GM19035 (cell line): ENCODE results near the gene BEGAIN.
"Not testable (repeated sequence)": the region's sequence is repeated elsewhere in the genome, so short reads cannot be mapped to it uniquely, and the experiment has no call there.

Experiments
- ATAC-seq: cut with Tn5 transposase; IDR thresholded peaks from one replicate; pipeline ENCODE4 v1.9.1; 2021; ENCODE audit not compliant: unreplicated experiment

BEGAIN gene

GRCh38 chr14:100525615-100526014 is 61.6 kb downstream of the BEGAIN start:
- no peak for ATAC-seq

DNA sequence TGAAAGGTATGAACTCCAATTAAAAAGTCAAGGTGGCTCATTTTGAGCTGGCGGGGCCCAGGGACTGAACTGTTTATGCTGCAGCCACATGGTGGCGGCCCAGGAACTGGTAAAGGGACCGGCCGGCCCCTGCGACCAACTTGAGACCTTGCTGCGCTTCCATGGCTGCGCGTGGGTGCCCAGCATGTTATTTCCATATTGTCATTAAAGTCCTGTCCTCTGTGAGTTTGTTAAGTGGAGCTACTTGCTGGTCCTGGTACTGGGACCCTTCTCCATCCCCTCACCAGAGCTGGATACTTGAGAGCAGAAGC is 62.3 kb downstream of the BEGAIN start:
- ATAC-seq = no peak

DNA sequence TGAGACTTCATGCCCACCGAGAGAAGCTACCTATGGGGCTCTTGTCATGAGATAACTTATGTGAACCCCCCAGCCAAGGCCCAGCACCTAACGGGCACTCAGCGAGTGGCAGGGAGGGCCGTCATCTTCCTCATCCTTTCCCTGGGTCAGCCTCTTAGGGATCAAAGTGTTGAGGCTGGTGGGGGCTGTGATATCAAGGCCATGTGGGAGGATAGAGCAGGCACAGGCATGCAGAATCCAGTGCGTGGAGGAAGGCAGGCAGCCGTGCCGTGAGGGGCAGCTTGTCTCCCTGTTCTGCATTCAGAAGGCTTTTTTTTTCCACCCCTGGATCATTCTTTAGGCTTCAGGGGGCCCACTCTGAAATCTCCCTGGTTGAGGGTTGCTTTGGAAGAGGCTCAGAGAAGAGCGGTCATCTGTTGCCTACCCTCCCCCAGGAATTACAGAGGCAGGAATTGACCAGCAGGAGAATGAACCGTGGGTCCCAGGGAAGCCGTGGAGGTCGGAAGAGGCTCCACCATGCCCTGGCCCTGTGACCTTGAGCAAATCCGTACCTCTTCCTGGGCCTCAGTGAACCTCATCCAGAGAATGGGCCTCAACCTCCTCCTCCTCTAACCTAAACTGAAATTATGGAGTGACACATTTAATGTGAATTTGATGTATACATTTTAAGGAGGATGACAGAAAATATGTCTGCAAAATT is 62.8 kb downstream of the BEGAIN start:
- ATAC-seq = no peak

- ATAC-seq = no peak
These were observed 63.4 kb downstream of the BEGAIN start for GRCh38 chr14:100523843-100524169.

DNA sequence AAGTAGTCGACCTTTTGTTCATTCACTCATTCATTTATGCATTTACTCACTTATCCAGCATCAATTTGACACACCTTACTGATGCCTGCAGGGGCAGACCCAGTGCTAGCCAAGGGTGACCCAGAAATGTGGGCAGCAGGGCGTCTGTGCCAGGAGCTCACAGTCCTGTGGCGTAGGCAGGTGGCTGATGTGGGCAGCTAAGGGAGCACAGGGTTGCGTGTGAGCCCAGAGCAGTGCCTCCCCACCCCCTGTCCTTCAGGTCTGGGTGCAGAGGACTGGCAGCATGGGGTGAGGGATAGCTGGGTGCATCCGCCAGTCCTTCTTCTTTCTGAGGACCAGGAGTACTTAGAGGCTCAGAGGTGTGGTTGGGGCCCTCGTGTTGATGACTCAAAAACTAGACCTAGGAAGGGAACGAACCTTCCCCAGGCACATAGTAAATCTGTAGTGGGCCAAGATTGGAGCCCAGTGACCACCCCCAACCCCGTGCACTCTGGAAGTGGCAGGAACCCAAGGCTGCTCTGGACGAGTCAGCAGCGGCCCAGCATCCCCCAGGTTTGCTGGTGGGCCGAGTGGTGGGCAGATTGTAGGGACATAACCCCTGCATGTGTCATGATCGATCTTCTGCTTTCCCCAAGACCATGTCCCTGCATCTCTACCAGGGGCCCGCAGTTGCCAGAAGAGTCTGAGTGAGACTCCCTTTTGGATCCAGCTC is 63.9 kb downstream of the BEGAIN start:
- ATAC-seq = no peak

DNA sequence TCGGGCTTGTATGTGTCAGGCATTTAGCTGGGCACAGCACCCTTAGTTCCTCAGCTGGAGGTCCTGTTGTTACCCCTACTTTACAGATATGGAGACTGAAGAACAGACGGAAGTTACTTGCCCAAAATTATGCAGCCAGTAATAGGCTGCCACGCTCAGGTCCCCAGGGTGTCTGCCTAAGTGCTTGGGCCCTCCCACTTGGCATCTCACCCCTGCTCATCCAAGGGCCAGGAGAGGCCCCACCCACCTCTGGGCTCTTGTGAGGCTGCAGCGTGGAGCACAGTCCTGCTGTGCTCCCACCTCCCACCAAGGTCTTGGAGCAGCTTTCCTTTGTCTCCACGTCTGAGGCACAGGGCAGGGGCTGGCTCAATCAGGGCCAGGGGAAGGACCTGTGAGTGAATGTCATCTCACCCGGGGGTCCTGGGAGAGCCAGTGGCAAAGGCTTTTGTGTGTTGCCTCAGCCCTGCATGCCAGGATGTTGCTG is 64.6 kb downstream of the BEGAIN start:
- ATAC-seq = no peak

- ATAC-seq = not testable (repeated sequence)
These were observed 81.2 kb downstream of the BEGAIN start for GRCh38 chr14:100506053-100506452.

DNA sequence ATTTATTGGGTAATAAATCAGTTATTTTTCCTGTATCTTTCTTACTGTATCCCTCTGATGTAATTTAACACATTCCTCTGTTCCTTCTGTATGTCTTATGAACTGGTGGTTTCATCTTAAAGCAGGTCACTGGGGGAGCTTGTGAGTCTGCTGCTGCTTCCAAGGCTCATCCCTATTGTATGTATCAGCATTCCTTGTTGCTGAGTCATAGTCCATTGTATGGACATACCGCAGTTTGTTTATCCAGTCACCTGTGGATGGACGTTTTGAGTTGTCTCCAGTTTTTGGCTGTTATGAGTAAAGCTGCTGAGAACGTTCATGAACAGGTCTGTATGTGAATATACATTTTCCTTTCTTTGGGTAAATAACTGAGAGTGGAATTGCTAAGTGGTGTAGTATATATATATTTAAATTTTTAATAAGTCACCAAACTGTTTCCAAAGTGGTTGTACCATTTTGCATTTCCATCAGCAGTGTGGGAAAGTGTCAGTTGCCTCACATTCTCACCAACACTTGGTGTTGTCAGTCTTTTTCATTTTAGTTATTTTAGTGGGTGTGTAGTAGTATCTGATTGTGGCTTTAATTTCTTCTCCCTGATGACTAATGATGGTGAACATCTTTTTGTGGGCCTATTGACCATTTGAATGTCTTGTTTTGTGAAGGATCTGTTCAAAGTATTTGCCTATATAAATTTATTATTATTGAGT is 82.7 kb downstream of the BEGAIN start:
- no peak for ATAC-seq

GRCh38 chr14:100503251-100503650 is 84.0 kb downstream of the BEGAIN start:
- no peak for ATAC-seq

GRCh38 chr14:100502622-100503220 is 84.5 kb downstream of the BEGAIN start:
- ATAC-seq = no peak

DNA sequence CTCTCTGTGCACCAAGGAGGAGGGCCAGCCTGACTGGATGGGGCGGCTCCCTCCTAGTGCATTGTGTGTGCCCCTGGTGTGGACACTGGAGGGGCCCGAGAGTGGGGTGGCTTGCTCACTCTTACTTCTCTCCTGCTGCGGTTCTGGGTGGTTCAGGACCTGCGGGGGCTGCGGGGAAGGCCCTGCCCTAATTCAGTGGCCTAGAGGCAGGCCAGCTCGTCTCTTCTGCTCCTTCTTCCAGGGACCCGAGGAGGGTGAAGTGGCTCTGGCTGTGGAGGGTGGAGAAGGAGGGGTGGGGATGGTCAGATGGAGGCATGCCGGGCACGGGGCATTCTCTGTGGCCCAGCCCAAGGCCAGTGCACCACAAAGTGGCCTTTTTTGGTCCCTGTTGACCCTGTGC is 87.1 kb downstream of the BEGAIN start:
- ATAC-seq = no peak

DNA sequence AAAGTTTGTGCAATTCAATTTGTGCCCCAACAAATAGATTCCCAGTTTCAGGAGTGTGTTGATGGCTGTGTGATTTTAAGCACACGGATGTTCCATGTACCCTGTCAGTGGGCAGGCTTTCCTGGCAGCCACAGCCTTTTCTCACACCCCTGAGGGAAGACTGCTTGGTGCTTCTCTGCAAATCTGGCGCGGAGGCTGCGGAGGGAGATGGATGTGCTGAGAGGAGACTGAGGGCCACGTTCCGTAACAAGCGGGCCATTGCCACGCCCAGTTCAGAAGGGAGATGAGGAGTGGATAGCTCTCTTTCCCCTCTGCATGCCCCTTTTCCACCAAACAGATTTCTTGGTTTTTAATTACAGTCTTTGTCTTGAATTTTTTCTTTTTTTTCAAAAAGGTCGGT is 89.1 kb downstream of the BEGAIN start:
- no peak for ATAC-seq

- no peak for ATAC-seq
These were observed 91.3 kb downstream of the BEGAIN start for GRCh38 chr14:100495917-100496316.

DNA sequence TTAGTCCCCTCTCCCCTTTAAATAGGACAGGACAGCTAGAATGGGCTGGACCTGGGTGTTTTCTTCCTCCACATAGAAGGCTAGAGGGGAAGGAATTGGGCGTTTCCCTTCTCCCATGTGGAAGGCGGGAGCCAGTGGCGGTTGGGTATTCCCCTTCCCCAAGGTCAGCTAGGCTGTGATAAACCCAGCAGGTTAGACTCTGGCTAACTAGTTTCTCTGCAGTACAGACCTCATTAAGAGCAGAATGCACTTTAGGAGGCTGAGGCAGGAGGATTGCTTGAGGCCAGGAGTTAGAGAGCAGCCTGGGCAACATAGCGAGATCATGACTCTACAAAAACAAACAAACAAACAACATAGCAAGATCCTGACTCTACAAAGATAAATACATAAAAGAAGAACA is 92.6 kb downstream of the BEGAIN start:
- ATAC-seq = no peak

DNA sequence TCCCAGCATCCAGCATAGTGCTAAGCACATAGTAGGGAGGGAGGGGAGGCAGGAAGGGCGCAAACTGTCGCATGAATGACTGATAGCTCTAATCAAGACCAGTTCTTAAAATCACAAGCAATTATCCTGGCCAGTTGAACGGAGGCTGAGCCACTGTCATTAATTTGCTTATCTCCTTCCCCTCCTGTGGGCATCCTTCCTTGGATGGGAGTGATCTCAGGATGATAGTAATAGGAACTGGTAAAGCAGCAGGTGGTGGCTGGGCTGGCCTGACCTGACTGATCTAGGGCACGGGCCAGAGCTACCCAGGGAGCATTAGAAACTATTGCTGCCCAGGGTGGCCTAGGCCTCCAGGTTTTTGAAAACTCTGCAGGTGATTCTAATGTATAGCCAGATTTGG is 97.0 kb downstream of the BEGAIN start:
- ATAC-seq = no peak

DNA sequence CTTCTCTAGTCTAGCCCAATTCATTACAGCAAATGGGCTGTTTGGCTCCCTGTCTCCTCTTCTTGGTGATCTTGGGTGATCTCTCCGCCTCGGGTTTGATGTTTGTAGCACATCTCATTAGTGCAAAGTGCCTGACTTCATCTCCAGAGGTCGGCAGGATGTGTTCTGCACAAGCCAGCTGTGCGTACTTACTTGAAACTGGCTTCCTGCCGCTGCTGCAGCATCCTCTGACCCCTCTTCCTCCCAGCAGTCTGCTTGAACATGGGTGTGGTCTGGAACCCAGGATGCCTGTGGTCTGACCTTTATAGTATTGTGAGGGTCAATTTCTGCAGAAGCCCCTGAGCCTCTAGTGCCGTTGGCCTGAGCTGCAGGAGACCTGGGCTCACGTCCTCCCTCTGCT is 99.2 kb downstream of the BEGAIN start:
- ATAC-seq = no peak

DNA sequence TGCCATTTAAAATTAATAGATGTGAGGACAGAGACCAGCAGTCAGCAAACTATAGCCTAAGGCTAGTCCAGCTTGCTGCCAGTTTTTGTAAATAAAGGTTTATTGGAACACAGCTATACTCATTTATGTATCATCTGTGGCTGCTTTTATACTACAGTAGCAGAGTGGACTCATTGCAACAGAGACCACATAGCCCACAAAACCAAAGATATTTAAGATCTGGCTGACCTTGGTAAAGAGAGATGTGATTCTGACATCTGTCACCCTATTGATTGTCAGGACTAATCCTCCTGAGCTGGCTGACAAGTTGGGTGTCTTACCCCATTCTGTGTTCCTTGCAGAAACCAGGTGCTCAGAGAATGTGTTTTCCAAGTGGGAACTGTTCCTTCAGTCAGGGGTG is 99.9 kb downstream of the BEGAIN start:
- ATAC-seq = no peak
